ENCODE results near the gene ITGA1. TPM values are rescaled to one million over a fixed set of nuclear protein-coding genes. Genes with fewer than 3 reads are reported as not detected.
A peak's percentile ranks its signal among the peaks of the same experiment; 100 is the strongest.

Gene ITGA1
- total RNA-seq, 1 experiment from 2014 or later: 4.0 TPM

GRCh38 chr5:52989781-52990527 lies 202.2 kb downstream of the ITGA1 start:
- Histone ChIP-seq H3K4me2 (peak overlapping the region; percentile 86), H3K27me3 (ENCODE audit: insufficient read depth, low read depth) (no peaks in the 10 kb centered on the region), H3K36me3 (ENCODE audit: low read depth) (peaks cover 27% of the 10 kb centered on the region), H2AFZ (peak overlapping the region; percentile 76), H3K4me1 (replicated peaks; ENCODE audit: insufficient read depth) (peaks cover 75% of the 10 kb centered on the region), H4K20me1 (ENCODE audit: insufficient read depth) (no peaks in the 10 kb centered on the region), H3K9me3 (ENCODE audit: insufficient read depth, low read depth) (no peaks in the 10 kb centered on the region), H3F3A (ENCODE audit: insufficient read depth, low read depth) (peaks cover 33% of the 10 kb centered on the region), H3K27ac (peak overlapping the region; percentile 95), H3K4me3 (peak overlapping the region; percentile 91), H3K9me2 (ENCODE audit: insufficient read depth) (no peaks in the 10 kb centered on the region), H3K79me2 (ENCODE audit: low read depth) (peaks cover 57% of the 10 kb centered on the region)
- TF ChIP-seq CTCF (conservative IDR thresholded peaks at IDR 0.05): peak; percentile 40
- no peak for TF ChIP-seq EZH2 (IDR thresholded peaks at IDR 0.05; ENCODE audit: low read depth)
- intact Hi-C loops (cut with micrococcal nuclease; ENCODE audit: unreplicated experiment): loop anchor here (2.0 to 5.0 kb wide), 3 partner anchors 41 to 372 kb away; partner anchors contain the start of genes ITGA1 and PELO
- ChIA-PET CTCF (interaction anchor here (0.6 to 2.1 kb wide), 4 partner anchors 41 to 1721 kb away, joined by 3 to 16 read pairs (median 8); no protein-coding TSS in a partner anchor), POLR2A (ENCODE audit: unreplicated experiment) (interaction anchor here (0.6 to 1.2 kb wide), 5 partner anchors 41 to 183 kb away, joined by 3 to 16 read pairs (median 3); partner anchors contain the start of gene MOCS2)
- peak in 1 of 2 experiments; percentile 25 for DNase-seq
- BruUV-seq (replicated peaks): no TSS peak

GRCh38 chr5:52990528-52990925 lies 202.8 kb downstream of the ITGA1 start:
- Histone ChIP-seq H2AFZ (peak overlapping the region; percentile 76), H3K4me1 (replicated peaks; ENCODE audit: insufficient read depth) (peaks cover 72% of the 10 kb centered on the region), H3K27ac (peak overlapping the region; percentile 95), H3F3A (ENCODE audit: insufficient read depth, low read depth) (peaks cover 33% of the 10 kb centered on the region), H4K20me1 (ENCODE audit: insufficient read depth) (no peaks in the 10 kb centered on the region), H3K9me2 (ENCODE audit: insufficient read depth) (no peaks in the 10 kb centered on the region), H3K27me3 (ENCODE audit: insufficient read depth, low read depth) (no peaks in the 10 kb centered on the region), H3K36me3 (ENCODE audit: low read depth) (peaks cover 33% of the 10 kb centered on the region), H3K79me2 (ENCODE audit: low read depth) (peaks cover 63% of the 10 kb centered on the region), H3K4me3 (peak overlapping the region; percentile 91), H3K4me2 (peak overlapping the region; percentile 86), H3K9me3 (ENCODE audit: insufficient read depth, low read depth) (no peaks in the 10 kb centered on the region)
- POLR2A ChIA-PET (ENCODE audit: unreplicated experiment): interaction anchor here (0.6 to 1.1 kb wide), 2 partner anchors 42 to 119 kb away, joined by 3 to 16 read pairs; partner anchors contain the start of gene MOCS2
- CTCF ChIA-PET: interaction anchor here (0.6 to 2.1 kb wide), 2 partner anchors 42 to 1721 kb away, joined by 12 to 16 read pairs; no protein-coding TSS in a partner anchor
- intact Hi-C loops (cut with micrococcal nuclease; ENCODE audit: unreplicated experiment): no loop called here
- DNase-seq: no peak
- TF ChIP-seq CTCF (conservative IDR thresholded peaks at IDR 0.05) (no peak), EZH2 (IDR thresholded peaks at IDR 0.05; ENCODE audit: low read depth) (no peak)
- BruUV-seq (replicated peaks): no TSS peak

- BruUV-seq (replicated peaks): no TSS peak
- intact Hi-C loops (cut with micrococcal nuclease; ENCODE audit: unreplicated experiment): no loop called here
- H3K36me3 ChIP-seq (ENCODE audit: low read depth): peaks cover 44% of the 10 kb centered on the region
- no peak for TF ChIP-seq EZH2 (IDR thresholded peaks at IDR 0.05; ENCODE audit: low read depth)
- ChIA-PET CTCF (interaction anchor here (0.6 kb wide), 1 partner anchor 46 kb away, joined by 4 read pairs; no protein-coding TSS in a partner anchor), POLR2A (ENCODE audit: unreplicated experiment) (no interaction called here)
- H3K27ac ChIP-seq: no peak overlapping the region
- no peaks in the 10 kb centered on the region for H3K27me3 ChIP-seq (ENCODE audit: insufficient read depth, low read depth)
- H2AFZ ChIP-seq: no peak overlapping the region
- H3K9me3 ChIP-seq (ENCODE audit: insufficient read depth, low read depth): no peaks in the 10 kb centered on the region
- no peaks in the 10 kb centered on the region for H3K9me2 ChIP-seq (ENCODE audit: insufficient read depth)
- H3K4me1 ChIP-seq (replicated peaks; ENCODE audit: insufficient read depth): peaks cover 57% of the 10 kb centered on the region
- H3K4me3 ChIP-seq: no peak overlapping the region; the same call in 1 of the 2 replicates
- no peaks in the 10 kb centered on the region for H4K20me1 ChIP-seq (ENCODE audit: insufficient read depth)
- peaks cover 28% of the 10 kb centered on the region for H3F3A ChIP-seq (ENCODE audit: insufficient read depth, low read depth)
- DNase-seq: no peak
- peaks cover 91% of the 10 kb centered on the region for H3K79me2 ChIP-seq (ENCODE audit: low read depth)
- H3K4me2 ChIP-seq: peak overlapping the region; percentile 86; the same call in 1 of the 2 replicates
Measured at GRCh38 chr5:52993367-52993766, 205.7 kb downstream of the ITGA1 start.
